HG02885 (cell line): ENCODE measurements around the gene SNX22.

Source experiments
- ATAC-seq: cut with Tn5 transposase; IDR thresholded peaks from one replicate; pipeline ENCODE4 v1.9.1; 2021; ENCODE audit warnings: mild to moderate bottlenecking; ENCODE audit not compliant: unreplicated experiment, poor library complexity

The SNX22 gene

GRCh38 chr15:64191971-64192830, 40.7 kb downstream of the SNX22 start:
- ATAC-seq = no peak

- ATAC-seq = no peak
Measured at GRCh38 chr15:64193971-64194370, 42.4 kb downstream of the SNX22 start.

GRCh38 chr15:64197425-64197824, 45.9 kb downstream of the SNX22 start:
- ATAC-seq = no peak

- ATAC-seq = no peak
Measured at GRCh38 chr15:64205202-64205601, 53.7 kb downstream of the SNX22 start.
